DND-41 (cell line): Measurements from ENCODE around the gene MTHFS.

Source experiments
- ATAC-seq: fragments of 200-7000 bp; cut with Tn5 transposase; 3 replicates; pipeline ENCODE4 v1.9.1; 2021; ENCODE audit warnings: low read depth; ENCODE audit not compliant: insufficient read depth
- DNase-seq: peaks from one replicate; pipeline ENCODE4 v3.0.0-alpha.2; 2020
- H2AFZ ChIP-seq: 2 replicates; pipeline ENCODE4 v1.6.0; 2012; ENCODE audit warnings: low read depth, low read length
- H3K27ac ChIP-seq: 2 replicates; pipeline ENCODE4 v1.5.1; 2012; ENCODE audit warnings: low read length, inconsistent platforms
- H3K27me3 ChIP-seq: fragments of 200-600 bp; sonication (generic); 2 replicates; pipeline ENCODE4 v1.6.0; 2012; ENCODE audit warnings: low read length, mild to moderate bottlenecking, inconsistent platforms; ENCODE audit not compliant: insufficient read depth, poor library complexity
- H3K36me3 ChIP-seq: 2 replicates; pipeline ENCODE4 v1.5.1; 2012; ENCODE audit warnings: low read length, inconsistent platforms; ENCODE audit not compliant: insufficient read depth
- H3K4me1 ChIP-seq: 2 replicates; pipeline ENCODE4 v1.5.1; 2012; ENCODE audit warnings: mild to moderate bottlenecking, low read length; ENCODE audit not compliant: insufficient read depth
- H3K4me2 ChIP-seq: 2 replicates; pipeline ENCODE4 v1.6.0; 2012; ENCODE audit warnings: mild to moderate bottlenecking, moderate library complexity, low read length, inconsistent platforms; ENCODE audit not compliant: insufficient read depth
- H3K4me3 ChIP-seq, 2 experiments: fragments of 200-600 bp in 1 of 2; shearing (Covaris generic) in 1 of 2; 2 replicates each; pipeline ENCODE4 v1.5.1; 2012 to 2016; ENCODE audit warnings: inconsistent platforms in 2 of 2, low read length in 2 of 2, mild to moderate bottlenecking in 2 of 2, low read depth in 1 of 2, moderate library complexity in 1 of 2
- H3K79me2 ChIP-seq: 2 replicates; pipeline ENCODE4 v1.6.0; 2012; ENCODE audit warnings: low read length, inconsistent platforms; ENCODE audit not compliant: insufficient read depth
- H3K9ac ChIP-seq: 2 replicates; pipeline ENCODE4 v1.6.0; 2012; ENCODE audit warnings: low read depth, mild to moderate bottlenecking, inconsistent platforms, low read length, moderate library complexity
- H3K9me3 ChIP-seq: 2 replicates; pipeline ENCODE4 v1.5.1; 2012; ENCODE audit warnings: low read length, moderate library complexity, mild to moderate bottlenecking, inconsistent platforms; ENCODE audit not compliant: insufficient read depth, severe bottlenecking
- H4K20me1 ChIP-seq: 2 replicates; pipeline ENCODE4 v1.6.0; 2012; ENCODE audit warnings: low read length; ENCODE audit not compliant: insufficient read depth
- CTCF ChIP-seq: IDR thresholded peaks from 2 replicates; pipeline ENCODE4 v1.5.1; 2012; ENCODE audit warnings: borderline replicate concordance, low read length, moderate library complexity, mild to moderate bottlenecking; ENCODE audit not compliant: poor library complexity, severe bottlenecking; ENCODE audit errors: extremely low read depth
- EZH2 ChIP-seq: IDR thresholded peaks from 3 replicates; pipeline ENCODE4 v1.6.1; 2012; ENCODE audit warnings: borderline replicate concordance, low read depth, mild to moderate bottlenecking, moderate library complexity, low read length, inconsistent platforms; ENCODE audit not compliant: severe bottlenecking

Gene MTHFS

GRCh38 chr15:79924379-79924778 lies 27.6 kb upstream of the MTHFS start:
- H2AFZ ChIP-seq: peak overlapping the region; percentile 77
- peak overlapping the region; percentile 41 to 79; a peak in 3 of 4 replicates for H3K4me3 ChIP-seq
- TF ChIP-seq EZH2: no peak
- TF ChIP-seq CTCF: no peak
- H3K9me3 ChIP-seq: peaks cover 23% of the 10 kb centered on the region
- H3K27me3 ChIP-seq: no peaks in the 10 kb centered on the region
- DNase-seq (no peak), ATAC-seq (no peak)
- peaks cover 29% of the 10 kb centered on the region for H3K79me2 ChIP-seq
- H3K27ac ChIP-seq: peak overlapping the region; percentile 16; the same call in 1 of the 2 replicates
- peak overlapping the region; percentile 88; the same call in 1 of the 2 replicates for H3K4me2 ChIP-seq
- peaks cover 17% of the 10 kb centered on the region for H3K4me1 ChIP-seq
- no peaks in the 10 kb centered on the region for H4K20me1 ChIP-seq
- H3K36me3 ChIP-seq: peaks cover 25% of the 10 kb centered on the region
- peak overlapping the region; percentile 88 for H3K9ac ChIP-seq

DNA sequence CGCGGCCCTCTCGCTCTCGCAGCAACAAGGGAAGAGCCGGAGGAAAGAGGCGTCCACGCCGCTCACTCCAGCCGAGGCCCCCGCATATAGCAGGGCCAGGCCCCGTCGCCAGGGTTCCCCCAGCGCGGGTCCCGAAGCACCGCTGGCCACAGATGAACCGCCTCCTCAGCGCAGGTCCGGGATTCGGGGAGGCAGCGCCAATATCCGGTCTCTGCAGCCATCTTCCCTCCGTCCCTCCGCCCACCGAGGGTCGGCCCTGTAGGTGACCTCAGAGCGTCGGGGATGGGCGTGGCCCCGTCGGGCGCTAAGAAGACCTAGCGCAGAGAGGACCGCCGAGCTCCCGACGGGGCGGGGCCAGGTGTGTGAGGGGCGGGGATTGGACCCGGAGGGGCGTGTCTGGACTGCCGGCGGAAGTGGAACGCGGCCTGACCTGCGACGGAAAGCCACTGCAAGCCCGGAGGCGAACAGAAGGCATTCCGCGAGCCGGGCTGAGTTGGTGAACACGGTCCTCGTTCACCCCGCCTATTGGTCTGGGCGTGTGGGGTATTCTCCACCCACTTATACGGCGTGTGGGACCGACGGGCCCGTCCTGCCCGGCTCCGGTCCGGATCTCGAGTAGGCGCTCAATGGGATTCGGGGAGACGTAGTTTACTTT lies 26.8 kb upstream of the MTHFS start:
- TF ChIP-seq CTCF: no peak
- TF ChIP-seq EZH2: no peak
- H3K79me2 ChIP-seq: peaks cover 29% of the 10 kb centered on the region
- DNase-seq (peak; percentile 97), ATAC-seq (peak; percentile 91)
- H3K9me3 ChIP-seq: peaks cover 27% of the 10 kb centered on the region
- peak overlapping the region; percentile 93 for H2AFZ ChIP-seq
- no peaks in the 10 kb centered on the region for H3K27me3 ChIP-seq
- H3K27ac ChIP-seq: peak overlapping the region; percentile 85
- no peaks in the 10 kb centered on the region for H4K20me1 ChIP-seq
- peaks cover 17% of the 10 kb centered on the region for H3K4me1 ChIP-seq
- peaks cover 31% of the 10 kb centered on the region for H3K36me3 ChIP-seq
- H3K4me2 ChIP-seq: peak overlapping the region; percentile 88
- peak overlapping the region; percentile 79; a peak in 3 of 4 replicates for H3K4me3 ChIP-seq
- H3K9ac ChIP-seq: peak overlapping the region; percentile 88

DNA sequence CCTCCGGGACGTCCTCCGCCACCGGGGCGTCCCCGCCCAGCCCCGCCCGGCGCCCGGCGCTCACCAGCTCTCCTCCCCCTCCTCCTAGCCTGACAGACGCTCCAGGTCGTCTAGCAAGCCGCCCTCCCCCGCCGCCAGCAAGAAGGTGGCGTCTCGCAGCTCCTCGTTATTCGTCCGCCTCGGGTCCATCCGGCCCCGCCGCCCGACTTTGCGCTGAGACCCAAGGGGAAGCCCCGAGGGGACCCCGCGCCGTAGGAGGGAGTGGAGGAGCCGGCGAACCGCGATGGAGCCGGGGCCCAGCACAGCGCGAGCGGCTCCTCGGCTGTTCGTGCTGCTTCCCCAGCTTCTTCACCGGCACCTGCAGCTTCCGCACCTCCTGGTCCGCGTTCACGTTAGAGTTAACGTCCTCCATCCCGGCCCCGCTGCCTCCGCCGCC lies 26.3 kb upstream of the MTHFS start:
- Histone ChIP-seq H3K4me2 (peak overlapping the region; percentile 88), H3K9me3 (peaks cover 27% of the 10 kb centered on the region), H3K36me3 (peaks cover 31% of the 10 kb centered on the region), H3K27me3 (no peaks in the 10 kb centered on the region), H3K9ac (peak overlapping the region; percentile 88), H3K4me3 (peak overlapping the region; percentile 79; a peak in 3 of 4 replicates), H3K27ac (peak overlapping the region; percentile 82), H3K4me1 (peaks cover 17% of the 10 kb centered on the region), H4K20me1 (no peaks in the 10 kb centered on the region), H2AFZ (peak overlapping the region; percentile 93), H3K79me2 (peaks cover 29% of the 10 kb centered on the region)
- DNase-seq (peak; percentile 69), ATAC-seq (peak; percentile 58)
- TF ChIP-seq CTCF (no peak), EZH2 (no peak)
